HEK293 (cell line): ENCODE measurements around the gene AHRR.
"Not testable (repeated sequence)": the region's sequence is repeated elsewhere in the genome, so short reads cannot be mapped to it uniquely, and the experiment has no call there.

Experiments
- CTCF ChIP-seq: fragments of 450-650 bp; formaldehyde crosslinking; IDR thresholded peaks from 2 replicates; pipeline ENCODE4 v1.5.1; 2016; ENCODE audit warnings: missing biosample characterization, missing genetic modification characterization
- ELK4 ChIP-seq: IDR thresholded peaks from 2 replicates; pipeline ENCODE4 v1.6.1; 2011; ENCODE audit warnings: mild to moderate bottlenecking, low read depth, low read length, borderline replicate concordance
- REST ChIP-seq: fragments of 450-650 bp; formaldehyde crosslinking; IDR thresholded peaks from 2 replicates; pipeline ENCODE4 v1.5.1; 2016; ENCODE audit warnings: missing biosample characterization, missing genetic modification characterization
- ZBTB7A ChIP-seq: fragments of 450-650 bp; formaldehyde crosslinking; IDR thresholded peaks from 2 replicates; pipeline ENCODE4 v1.5.1; 2016; ENCODE audit warnings: low read depth, missing biosample characterization, missing genetic modification characterization

DNA sequence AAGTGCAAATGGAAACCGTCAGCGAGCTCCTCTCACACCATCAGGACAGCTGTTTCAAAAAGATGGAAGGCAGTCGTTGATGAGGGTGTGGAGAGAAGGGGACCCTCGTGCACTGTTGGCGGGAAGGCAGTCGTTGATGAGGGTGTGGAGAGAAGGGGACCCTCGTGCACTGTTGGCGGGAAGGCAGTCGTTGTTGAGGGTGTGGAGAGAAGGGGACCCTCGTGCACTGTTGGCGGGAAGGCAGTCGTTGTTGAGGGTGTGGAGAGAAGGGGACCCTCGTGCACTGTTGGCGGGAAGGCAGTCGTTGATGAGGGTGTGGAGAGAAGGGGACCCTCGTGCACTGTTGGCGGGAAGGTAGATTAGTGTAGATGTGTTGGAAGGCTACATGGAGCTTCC is 80.7 kb downstream of the AHRR start:
- not testable (repeated sequence) for TF ChIP-seq ZBTB7A; REST (tag by site-specific recombination); CTCF (tag by site-specific recombination); ELK4
